ENCODE results near the gene HBA1.
"Not testable (repeated sequence)": the region's sequence is repeated elsewhere in the genome, so short reads cannot be mapped to it uniquely, and the experiment has no call there.

HBA1 gene

DNA sequence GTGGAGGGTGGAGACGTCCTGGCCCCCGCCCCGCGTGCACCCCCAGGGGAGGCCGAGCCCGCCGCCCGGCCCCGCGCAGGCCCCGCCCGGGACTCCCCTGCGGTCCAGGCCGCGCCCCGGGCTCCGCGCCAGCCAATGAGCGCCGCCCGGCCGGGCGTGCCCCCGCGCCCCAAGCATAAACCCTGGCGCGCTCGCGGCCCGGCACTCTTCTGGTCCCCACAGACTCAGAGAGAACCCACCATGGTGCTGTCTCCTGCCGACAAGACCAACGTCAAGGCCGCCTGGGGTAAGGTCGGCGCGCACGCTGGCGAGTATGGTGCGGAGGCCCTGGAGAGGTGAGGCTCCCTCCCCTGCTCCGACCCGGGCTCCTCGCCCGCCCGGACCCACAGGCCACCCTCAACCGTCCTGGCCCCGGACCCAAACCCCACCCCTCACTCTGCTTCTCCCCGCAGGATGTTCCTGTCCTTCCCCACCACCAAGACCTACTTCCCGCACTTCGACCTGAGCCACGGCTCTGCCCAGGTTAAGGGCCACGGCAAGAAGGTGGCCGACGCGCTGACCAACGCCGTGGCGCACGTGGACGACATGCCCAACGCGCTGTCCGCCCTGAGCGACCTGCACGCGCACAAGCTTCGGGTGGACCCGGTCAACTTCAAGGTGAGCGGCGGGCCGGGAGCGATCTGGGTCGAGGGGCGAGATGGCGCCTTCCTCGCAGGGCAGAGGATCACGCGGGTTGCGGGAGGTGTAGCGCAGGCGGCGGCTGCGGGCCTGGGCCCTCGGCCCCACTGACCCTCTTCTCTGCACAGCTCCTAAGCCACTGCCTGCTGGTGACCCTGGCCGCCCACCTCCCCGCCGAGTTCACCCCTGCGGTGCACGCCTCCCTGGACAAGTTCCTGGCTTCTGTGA lies at the start of gene HBA1:
TSS of gene HBA1 (plus strand) at position 204 of the 906 bp plus-strand sequence. CDS start at position 241, 37 bp downstream.
- not testable (repeated sequence) for DNase-seq (ENCODE audit: low spot score)

DNA sequence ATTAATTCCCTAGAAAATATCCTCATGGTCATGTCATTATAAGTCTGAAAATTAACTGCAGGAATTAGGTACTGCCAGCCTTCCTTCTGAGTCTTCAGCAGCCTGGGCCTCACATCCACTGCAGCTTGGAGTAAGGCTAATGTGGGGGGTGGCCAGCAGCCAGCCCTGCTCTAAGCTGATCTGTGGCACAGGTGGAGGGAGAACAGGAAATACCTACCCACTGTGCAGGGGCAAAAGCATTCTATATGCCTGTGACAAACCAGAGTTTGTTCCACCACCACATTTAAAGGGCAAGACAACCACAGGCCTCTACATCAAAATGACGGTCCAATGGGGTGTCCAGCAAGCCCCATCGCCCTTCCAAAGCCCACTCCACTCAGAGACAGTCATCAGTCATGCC lies 47.4 kb upstream of the HBA1 start:
- DNase-seq (ENCODE audit: low spot score) = no peak

- DNase-seq (ENCODE audit: low spot score) = no peak
Observed at GRCh38 chr16:130533-131173, 45.8 kb upstream of the HBA1 start.

- no peak for DNase-seq (ENCODE audit: low spot score)
Observed at GRCh38 chr16:132120-132519, 44.4 kb upstream of the HBA1 start.

GRCh38 chr16:133716-134115 lies 42.8 kb upstream of the HBA1 start:
- DNase-seq (ENCODE audit: low spot score) = no peak

DNA sequence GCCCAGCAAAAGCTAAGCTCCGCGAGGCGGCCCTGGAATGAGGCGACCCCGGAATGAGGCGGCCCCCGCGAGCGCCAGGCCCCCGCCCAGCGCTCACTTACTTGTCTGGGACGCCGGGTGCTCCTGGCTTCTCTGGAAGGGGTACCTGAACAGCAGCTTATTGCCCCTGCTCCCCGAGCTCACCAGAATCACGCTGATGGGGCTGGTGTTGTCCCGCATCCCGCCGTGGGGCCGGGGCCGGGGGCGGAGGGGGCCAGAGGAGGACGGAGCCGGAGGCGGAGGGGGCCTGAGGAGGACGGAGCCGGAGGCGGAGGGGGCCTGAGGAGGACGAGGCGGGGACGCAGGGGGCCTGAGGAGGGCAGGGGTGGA lies 38.4 kb upstream of the HBA1 start:
- DNase-seq (ENCODE audit: low spot score) = peak; percentile 33

DNA sequence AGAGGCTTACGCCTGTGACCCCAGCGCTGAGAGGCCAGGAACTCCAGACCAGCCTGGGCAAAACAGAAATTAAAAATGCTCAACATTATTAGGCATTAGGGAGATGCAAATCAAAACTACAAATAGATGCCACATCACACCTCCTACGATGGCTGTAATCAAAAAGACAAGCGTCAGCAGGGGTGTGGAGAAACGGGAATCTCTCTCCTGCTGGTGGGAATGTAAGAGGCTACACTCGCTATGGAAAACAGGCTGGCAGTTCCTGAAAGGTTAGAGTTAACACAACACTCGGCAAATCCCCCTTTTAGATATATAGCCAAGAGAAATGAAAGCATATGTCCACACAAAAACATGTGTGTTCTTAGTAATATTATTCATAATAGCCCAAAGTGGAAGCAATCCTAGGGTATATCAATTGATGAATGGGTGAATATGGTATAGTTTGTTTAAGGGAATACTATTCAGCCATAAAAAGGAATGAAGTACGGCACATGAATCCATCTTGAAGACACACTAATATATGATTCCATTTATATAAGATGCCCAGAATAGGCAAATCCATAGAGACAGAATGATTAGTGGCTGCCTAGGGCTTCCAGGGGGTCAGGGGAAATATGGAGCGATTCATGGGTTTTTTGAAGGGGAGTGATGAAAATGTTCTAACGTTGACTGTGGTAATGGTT lies 36.2 kb upstream of the HBA1 start:
- DNase-seq (ENCODE audit: low spot score) = no peak

DNA sequence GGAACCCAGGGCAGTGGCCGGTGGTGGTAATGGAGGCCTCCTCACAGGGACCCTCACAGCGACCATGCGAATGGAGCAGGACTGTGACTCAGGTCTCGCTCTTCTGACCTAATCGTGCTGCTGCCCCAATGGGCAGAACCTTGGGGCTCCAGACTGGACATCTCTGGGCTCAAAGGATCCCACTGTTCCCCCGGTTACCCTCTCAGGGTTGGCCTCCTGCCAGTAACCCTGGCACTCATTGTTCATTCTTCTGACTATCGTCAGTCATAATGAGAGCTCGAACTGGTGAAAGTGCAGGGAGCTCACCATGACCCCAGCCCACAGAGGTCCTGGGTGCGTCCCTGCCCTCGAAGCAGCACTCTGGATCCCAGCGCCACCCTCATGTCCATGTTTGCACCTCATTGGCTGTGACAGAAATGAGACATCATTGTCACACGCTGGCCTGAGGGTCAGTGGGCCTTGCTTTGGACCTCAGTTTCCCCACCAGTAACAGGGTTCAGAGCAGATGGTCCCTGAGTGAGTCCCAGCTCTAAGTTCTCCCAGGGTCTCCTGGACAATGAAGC lies 34.0 kb upstream of the HBA1 start:
- DNase-seq (ENCODE audit: low spot score) = no peak

GRCh38 chr16:143047-143446 lies 33.4 kb upstream of the HBA1 start:
- no peak for DNase-seq (ENCODE audit: low spot score)

GRCh38 chr16:143456-143855 lies 33.0 kb upstream of the HBA1 start:
- DNase-seq (ENCODE audit: low spot score) = peak; percentile 56

DNA sequence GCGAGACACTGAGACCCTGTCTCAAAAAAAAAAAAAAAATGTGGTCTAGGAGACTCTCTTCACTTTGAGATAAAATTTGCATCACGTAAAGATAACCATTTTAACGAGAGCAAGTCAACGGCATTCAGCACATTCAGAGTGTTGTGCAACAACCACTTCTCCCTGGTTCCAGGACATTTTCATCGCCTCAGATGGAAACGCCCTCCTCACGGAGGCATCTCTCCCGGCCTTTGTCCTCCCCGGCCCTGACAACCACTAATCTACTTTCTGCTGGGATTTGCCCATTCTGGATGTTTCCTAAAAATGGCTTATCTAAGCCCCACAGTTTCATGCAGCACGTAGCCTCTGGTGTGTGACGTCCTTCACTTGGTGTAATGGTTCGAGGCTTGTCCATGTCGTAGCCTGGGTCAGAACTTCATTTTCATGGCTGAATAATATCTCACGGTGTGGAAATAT lies 31.7 kb upstream of the HBA1 start:
- no peak for DNase-seq (ENCODE audit: low spot score)

- DNase-seq (ENCODE audit: low spot score) = no peak
Observed at GRCh38 chr16:146646-147045, 29.8 kb upstream of the HBA1 start.

DNA sequence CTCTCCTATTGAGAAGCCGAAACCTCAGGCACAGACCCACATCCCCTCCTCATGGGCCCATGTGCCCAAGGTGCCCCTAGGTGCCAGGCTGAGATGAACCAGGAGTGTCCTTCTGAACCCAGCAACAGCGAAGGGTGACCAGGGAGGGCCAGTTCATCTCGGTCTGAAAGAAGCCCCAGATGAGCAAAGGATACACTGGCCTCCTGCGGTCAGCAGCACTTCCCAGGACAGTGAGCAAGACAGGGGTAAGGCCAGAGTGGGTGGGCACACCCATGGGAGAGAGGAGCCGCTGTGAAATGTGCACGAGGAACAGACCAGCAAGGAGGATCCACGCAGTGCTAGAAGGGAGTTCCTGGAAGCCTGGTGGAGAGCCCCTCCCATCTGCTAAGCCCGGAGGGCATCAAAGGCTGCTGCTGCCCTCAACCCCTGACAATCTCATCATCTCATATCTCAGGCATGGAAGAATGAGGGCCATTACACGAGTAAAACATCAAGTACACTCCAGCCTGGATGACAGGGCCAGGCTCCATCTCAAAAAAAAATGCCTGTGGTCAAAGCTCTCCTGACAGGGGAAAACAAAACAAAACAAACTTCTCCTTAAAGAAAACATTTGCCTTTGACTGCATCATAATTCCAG lies 27.3 kb upstream of the HBA1 start:
- DNase-seq (ENCODE audit: low spot score) = peak; percentile 69

GRCh38 chr16:152141-153128 lies 24.0 kb upstream of the HBA1 start, which contains the start of gene HBZ:
Gene HBZ (plus strand): TSS chr16:152644. CDS start chr16:152910, 266 bp downstream.
- DNase-seq (ENCODE audit: low spot score) = no peak

- DNase-seq (ENCODE audit: low spot score) = not testable (repeated sequence)
Observed at GRCh38 chr16:153129-153521, 23.4 kb upstream of the HBA1 start.

DNA sequence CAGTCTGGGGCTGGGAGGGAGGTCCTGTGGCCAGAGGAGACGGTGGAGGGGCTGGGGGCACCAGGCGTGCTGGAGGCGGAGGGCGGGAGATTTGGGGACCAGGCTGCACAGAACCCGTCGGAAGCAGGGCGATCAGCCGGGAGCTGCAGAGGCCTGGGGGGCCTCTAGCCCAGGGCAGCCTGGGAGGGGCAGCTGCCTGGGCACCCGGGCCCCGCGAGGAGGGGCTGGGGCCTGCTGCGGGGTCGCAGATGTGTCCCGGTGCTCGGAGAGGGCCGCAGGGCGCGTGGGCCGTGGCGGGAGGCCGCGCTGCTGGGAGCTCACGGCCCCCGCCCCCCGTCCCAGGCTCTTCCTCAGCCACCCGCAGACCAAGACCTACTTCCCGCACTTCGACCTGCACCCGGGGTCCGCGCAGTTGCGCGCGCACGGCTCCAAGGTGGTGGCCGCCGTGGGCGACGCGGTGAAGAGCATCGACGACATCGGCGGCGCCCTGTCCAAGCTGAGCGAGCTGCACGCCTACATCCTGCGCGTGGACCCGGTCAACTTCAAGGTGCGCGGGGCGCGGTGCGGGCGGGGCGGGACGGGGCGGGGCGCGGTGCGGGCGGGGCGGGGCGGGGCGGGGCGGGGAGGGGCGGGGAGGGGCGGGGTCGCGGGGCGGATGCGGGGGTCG lies 22.8 kb upstream of the HBA1 start:
- DNase-seq (ENCODE audit: low spot score) = not testable (repeated sequence)

DNA sequence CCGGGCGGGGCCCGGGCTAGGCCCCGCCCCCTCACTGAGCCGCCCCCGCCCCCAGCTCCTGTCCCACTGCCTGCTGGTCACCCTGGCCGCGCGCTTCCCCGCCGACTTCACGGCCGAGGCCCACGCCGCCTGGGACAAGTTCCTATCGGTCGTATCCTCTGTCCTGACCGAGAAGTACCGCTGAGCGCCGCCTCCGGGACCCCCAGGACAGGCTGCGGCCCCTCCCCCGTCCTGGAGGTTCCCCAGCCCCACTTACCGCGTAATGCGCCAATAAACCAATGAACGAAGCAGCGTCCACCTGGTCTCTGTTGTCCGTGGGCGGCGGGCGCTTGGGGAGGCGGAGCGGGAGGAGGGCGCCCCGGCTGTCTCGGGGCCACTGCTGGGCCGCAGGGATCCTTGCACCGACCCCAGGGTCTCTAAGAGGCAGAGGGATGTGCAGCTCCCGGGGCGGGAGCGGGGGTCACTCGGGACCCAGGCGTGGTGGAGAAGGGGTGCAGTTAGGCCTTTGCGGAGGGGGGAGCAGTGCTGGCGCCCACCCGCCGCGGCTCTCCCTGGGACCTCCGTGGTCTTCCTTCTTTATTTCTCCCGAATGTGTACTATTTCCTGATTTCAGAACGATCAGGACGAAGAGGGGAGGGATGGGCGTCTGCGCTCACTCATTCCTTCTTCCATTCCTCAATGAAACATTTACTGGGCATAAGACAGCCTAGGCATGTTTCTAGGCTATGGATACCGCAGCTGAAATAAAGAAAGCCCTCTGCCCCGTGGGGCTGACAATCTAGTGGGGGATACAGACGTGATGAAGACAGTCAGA lies 22.1 kb upstream of the HBA1 start:
- no peak for DNase-seq (ENCODE audit: low spot score)

DNA sequence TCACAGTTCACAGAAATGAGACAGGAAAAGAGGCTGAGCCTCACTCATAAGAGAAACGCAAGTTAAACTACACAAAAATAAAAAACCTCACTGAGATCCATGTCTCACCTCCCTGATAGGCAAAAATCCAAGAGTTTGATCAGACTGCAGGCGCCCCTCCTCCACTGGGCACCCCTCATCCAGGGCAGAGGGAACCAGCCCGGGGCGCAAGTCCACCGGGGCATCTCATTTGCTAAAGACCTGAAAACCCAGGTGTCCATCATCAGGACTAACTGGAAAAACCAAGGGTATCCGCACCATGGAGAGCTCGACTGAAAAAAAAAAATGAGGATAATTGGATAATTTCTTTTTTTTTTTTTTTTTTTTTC lies 21.5 kb upstream of the HBA1 start:
- no peak for DNase-seq (ENCODE audit: low spot score)

DNA sequence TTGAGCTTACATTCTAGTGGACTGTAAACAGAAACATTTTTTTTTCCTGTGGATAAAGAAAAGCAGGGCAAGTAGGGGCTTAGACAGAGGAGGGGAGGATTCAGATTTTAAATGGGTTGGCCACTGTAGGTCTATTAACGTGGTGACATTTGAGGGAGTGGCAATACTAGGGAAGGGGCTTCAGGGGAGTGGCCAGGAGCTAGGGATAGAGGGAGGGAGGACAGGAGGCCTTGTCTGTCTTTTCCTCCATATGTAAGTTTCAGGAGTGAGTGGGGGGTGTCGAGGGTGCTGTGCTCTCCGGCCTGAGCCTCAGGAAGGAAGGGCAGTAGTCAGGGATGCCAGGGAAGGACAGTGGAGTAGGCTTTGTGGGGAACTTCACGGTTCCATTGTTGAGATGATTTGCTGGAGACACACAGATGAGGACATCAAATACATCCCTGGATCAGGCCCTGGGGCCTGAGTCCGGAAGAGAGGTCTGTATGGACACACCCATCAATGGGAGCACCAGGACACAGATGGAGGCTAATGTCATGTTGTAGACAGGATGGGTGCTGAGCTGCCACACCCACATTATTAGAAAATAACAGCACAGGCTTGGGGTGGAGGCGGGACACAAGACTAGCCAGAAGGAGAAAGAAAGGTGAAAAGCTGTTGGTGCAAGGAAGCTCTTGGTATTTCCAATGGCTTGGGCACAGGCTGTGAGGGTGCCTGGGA lies 17.2 kb upstream of the HBA1 start:
- no peak for DNase-seq (ENCODE audit: low spot score)

Data from AG20443 (cell line).